ENCODE results near the gene TRANK1. TPM values are rescaled to one million over a fixed set of nuclear protein-coding genes. Genes with fewer than 3 reads are reported as not detected.
"Not testable (repeated sequence)": the region's sequence is repeated elsewhere in the genome, so short reads cannot be mapped to it uniquely, and the experiment has no call there.

TRANK1 gene
- total RNA-seq, 1 donor from 2014 or later, result 5.7 TPM

DNA sequence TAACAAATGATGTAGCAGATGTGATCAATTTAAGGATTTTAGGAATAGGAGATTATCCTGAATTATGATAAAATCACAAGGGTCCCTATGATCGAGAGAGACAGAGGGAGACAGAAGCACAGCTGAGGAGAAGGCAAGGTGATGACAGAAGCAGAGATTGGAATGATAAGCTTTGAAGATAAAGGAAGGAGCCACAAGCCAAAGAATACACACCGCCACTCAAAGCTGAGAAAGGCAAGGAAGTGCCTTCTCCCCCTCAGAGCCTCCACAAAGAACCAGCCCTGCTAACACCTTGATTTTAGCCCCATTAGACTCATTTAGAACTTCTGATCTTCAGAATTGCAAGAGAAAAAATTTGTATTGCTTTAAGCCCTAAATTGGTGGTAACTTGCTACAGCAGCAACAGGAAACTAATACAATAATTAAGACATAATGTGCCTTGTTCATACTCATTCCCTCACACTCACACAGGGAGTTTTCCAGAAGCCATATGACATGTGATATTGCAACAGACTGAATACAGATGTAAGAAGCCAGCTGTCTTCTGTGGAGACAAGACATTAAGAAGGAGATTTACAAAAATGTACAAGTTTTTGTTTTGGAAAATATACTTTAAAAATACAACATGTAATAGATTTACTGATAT, 38.2 kb downstream of the TRANK1 start:
- Histone ChIP-seq H3K4me3 (ENCODE audit: low read length in 3 of 3) (no peak overlapping the region), H3K9me3 (ENCODE audit: control insufficient read depth in 3 of 3, low read length in 3 of 3) (no peaks in the 10 kb centered on the region), H3K36me3 (ENCODE audit: control insufficient read depth in 3 of 3, insufficient read depth in 3 of 3, low read length in 3 of 3) (no peaks in the 10 kb centered on the region), H3K27me3 (ENCODE audit: control insufficient read depth in 3 of 3, insufficient read depth in 3 of 3, low read length in 3 of 3) (no peaks in the 10 kb centered on the region), H3K27ac (ENCODE audit: low read depth, low read length) (no peak overlapping the region), H3K9ac (ENCODE audit: low read depth in 1 of 3, low read length in 3 of 3) (no peak overlapping the region), H3K4me1 (ENCODE audit: control insufficient read depth in 3 of 3, insufficient read depth in 3 of 3, low read length in 3 of 3) (peaks cover 0 to 5% (median 0%) of the 10 kb centered on the region in 3 donors)

DNA sequence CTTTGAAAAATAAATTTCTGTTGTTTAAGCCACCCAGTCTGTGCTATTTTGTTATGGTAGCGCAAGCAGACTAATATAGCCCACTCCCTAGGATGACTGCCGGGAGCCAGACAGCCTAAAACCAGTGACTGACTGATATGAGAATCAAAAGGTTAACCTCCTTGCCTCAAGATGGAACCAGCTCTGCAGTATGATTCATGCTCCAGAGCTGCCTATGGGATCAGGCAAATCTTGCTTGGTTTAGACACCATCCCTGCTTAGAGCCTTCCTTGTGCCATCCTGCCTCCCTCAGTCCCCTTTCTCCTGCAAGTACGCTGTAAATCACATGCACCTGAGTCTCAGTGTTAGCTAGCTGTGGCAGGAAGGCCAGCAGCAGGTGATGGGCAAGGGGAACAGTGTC, 39.3 kb downstream of the TRANK1 start:
- Histone ChIP-seq H3K27ac (ENCODE audit: low read depth, low read length) (no peak overlapping the region), H3K4me1 (ENCODE audit: control insufficient read depth in 3 of 3, insufficient read depth in 3 of 3, low read length in 3 of 3) (peaks cover 0 to 5% (median 0%) of the 10 kb centered on the region in 3 donors), H3K4me3 (ENCODE audit: low read length in 3 of 3) (no peak overlapping the region), H3K9ac (ENCODE audit: low read depth in 1 of 3, low read length in 3 of 3) (no peak overlapping the region), H3K27me3 (ENCODE audit: control insufficient read depth in 3 of 3, insufficient read depth in 3 of 3, low read length in 3 of 3) (no peaks in the 10 kb centered on the region), H3K36me3 (ENCODE audit: control insufficient read depth in 3 of 3, insufficient read depth in 3 of 3, low read length in 3 of 3) (no peaks in the 10 kb centered on the region), H3K9me3 (ENCODE audit: control insufficient read depth in 3 of 3, low read length in 3 of 3) (no peaks in the 10 kb centered on the region)

DNA sequence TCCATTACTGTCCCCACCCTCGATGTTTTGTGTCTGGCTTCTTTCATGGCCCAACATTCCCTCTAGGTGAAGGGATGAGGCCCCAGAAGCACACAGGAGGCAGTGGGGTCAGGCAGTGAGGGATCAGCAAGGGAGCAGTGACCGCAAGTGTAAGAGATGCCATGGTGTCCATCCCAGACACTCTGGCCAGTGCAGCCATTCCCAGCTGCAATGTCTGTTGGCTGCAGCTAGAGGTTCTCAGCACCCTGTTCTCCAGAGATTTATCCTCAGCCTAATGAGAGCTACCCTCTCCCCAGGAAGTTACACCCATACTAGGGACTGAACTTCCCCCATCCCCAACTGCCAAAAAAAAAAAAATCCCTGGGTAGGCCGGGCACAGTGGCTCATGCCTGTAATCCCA, 40.2 kb downstream of the TRANK1 start:
- H3K9me3 ChIP-seq (ENCODE audit: control insufficient read depth in 3 of 3, low read length in 3 of 3), result no peaks in the 10 kb centered on the region
- no peak overlapping the region for H3K4me3 ChIP-seq (ENCODE audit: low read length in 3 of 3)
- no peaks in the 10 kb centered on the region for H3K27me3 ChIP-seq (ENCODE audit: control insufficient read depth in 3 of 3, insufficient read depth in 3 of 3, low read length in 3 of 3)
- H3K9ac ChIP-seq (ENCODE audit: low read depth in 1 of 3, low read length in 3 of 3), result no peak overlapping the region
- H3K36me3 ChIP-seq (ENCODE audit: control insufficient read depth in 3 of 3, insufficient read depth in 3 of 3, low read length in 3 of 3), result no peaks in the 10 kb centered on the region
- peaks cover 0 to 5% (median 0%) of the 10 kb centered on the region in 3 donors for H3K4me1 ChIP-seq (ENCODE audit: control insufficient read depth in 3 of 3, insufficient read depth in 3 of 3, low read length in 3 of 3)
- H3K27ac ChIP-seq (ENCODE audit: low read depth, low read length), result no peak overlapping the region

DNA sequence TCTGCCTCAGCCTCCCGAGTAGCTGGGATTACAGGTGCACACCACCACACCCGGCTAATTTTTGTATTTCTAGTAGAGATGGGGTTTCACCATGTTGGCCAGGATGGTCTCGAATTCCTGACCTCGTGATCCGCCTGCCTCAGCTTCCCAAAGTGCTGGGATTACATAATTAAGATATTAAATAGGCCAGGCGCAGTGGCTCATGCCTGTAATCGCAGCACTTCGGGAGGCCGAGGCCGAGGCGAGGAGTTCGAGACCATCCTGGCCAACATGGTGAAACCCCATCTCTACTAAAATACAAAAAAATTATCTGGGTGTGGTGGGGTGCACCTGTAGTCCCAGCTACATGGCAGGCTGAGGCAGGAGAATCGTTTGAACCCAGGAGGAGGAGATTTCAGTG, 40.8 kb downstream of the TRANK1 start:
- H3K36me3 ChIP-seq (ENCODE audit: control insufficient read depth in 3 of 3, insufficient read depth in 3 of 3, low read length in 3 of 3); H3K9ac ChIP-seq (ENCODE audit: low read depth in 1 of 3, low read length in 3 of 3); H3K27ac ChIP-seq (ENCODE audit: low read depth, low read length); H3K27me3 ChIP-seq (ENCODE audit: control insufficient read depth in 3 of 3, insufficient read depth in 3 of 3, low read length in 3 of 3); H3K9me3 ChIP-seq (ENCODE audit: control insufficient read depth in 3 of 3, low read length in 3 of 3); H3K4me3 ChIP-seq (ENCODE audit: low read length in 3 of 3); H3K4me1 ChIP-seq (ENCODE audit: control insufficient read depth in 3 of 3, insufficient read depth in 3 of 3, low read length in 3 of 3): not testable (repeated sequence)

DNA sequence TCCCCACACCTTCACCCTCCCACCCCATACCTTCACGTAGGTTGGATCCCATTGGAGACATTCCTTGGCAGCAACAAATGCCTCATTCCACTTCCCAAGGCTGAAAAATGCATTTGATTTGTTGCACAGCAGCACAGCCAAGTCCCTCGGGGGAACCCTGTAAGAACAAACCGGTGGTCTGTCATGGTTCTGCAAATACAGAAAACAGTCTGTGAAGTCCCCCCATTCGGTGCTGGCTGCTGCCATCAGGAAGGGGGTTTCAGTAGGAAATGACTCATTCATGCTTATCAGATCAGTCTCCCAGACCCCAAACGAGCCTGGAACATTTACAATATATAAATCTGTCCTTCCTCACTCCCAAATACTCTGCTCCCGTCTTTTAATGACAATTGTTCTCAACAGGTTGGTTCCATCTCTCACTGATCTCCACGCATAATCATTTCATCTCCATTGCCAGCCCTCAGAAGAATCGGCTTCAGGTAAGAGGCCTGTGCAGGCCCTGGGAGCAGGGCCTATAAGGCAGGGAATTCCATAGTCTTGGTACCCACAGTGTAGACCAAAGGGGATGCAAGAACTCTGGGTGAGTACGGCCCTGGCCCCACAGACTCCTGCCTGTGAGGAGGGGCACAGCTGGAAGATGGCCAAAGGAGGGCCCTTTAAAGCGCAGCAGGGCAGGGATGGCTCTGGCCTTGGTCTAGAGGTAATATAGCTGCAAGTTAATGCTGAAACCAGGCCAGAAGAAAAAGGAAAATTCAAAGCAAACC, 41.6 kb downstream of the TRANK1 start:
- Histone ChIP-seq H3K27ac (ENCODE audit: low read depth, low read length) (no peak overlapping the region), H3K9me3 (ENCODE audit: control insufficient read depth in 3 of 3, low read length in 3 of 3) (no peaks in the 10 kb centered on the region), H3K4me1 (ENCODE audit: control insufficient read depth in 3 of 3, insufficient read depth in 3 of 3, low read length in 3 of 3) (no peaks in the 10 kb centered on the region), H3K4me3 (ENCODE audit: low read length in 3 of 3) (no peak overlapping the region), H3K9ac (ENCODE audit: low read depth in 1 of 3, low read length in 3 of 3) (no peak overlapping the region), H3K27me3 (ENCODE audit: control insufficient read depth in 3 of 3, insufficient read depth in 3 of 3, low read length in 3 of 3) (no peaks in the 10 kb centered on the region), H3K36me3 (ENCODE audit: control insufficient read depth in 3 of 3, insufficient read depth in 3 of 3, low read length in 3 of 3) (no peaks in the 10 kb centered on the region)

DNA sequence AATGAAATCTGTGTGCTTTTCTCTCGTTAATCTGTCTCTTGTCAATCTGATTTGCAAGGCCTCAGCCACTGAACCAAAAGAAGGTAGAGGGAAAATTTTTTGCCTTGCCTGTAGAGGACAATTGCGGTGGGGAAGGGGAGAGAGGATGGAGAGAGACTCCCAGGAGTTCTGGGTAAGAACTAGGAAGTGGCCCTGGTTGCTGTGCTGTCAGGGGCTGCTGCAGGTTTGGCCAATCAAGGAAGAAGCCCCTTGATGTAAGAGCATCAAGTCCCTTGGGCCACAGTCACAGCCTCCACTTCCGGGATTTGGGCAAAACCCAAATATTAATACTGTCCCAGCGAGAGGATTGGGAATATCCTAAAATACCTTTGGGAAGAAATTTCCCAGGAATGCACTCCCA, 43.3 kb downstream of the TRANK1 start:
- Histone ChIP-seq H3K4me1 (ENCODE audit: control insufficient read depth in 3 of 3, insufficient read depth in 3 of 3, low read length in 3 of 3) (no peaks in the 10 kb centered on the region), H3K36me3 (ENCODE audit: control insufficient read depth in 3 of 3, insufficient read depth in 3 of 3, low read length in 3 of 3) (no peaks in the 10 kb centered on the region)

DNA sequence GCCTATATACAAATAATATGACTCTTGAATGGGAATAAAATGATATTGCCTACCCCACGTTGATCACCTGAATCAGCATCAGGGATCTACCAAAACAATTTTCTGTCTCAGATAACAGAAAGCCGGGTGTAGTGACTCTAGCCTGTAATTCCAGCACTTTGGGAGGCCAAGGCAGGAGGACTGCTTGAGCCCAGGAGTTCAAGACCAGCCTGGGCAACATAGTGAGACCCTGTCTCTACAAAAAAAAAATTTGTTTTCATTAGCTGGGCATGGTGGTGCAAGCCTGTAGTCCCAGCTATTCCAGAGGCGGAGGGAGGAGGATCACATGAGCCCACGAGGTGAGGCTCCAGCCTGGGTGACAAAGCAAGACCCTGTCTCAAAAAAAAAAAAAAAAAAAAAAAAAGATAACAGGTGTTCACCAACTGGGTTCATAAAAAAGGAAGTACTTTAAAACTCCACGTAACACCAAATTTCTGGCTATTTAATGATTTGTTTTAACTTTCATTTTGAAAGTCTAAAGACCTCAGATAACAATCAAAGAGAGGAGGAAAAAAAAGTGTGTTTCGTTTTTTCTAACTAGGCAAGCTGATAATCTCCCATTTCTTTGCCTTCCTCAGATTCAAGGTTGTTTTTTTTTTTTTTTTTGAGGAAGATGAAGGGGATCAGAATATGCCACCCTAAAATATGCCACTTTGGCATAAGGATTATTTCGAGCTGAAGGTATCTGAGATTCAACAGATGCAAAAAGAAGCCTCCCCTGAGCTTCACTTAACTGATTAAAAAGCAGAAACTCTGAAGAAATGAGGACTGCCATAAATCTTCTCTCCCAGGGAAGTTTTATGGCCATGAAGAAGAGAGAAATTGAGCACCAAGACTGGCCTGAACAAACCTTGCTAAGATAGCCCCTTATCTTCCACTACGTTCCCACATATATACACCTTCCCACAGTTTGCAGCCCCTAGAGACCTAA, 44.1 kb downstream of the TRANK1 start:
- peaks cover 0 to 3% (median 0%) of the 10 kb centered on the region in 3 donors for H3K36me3 ChIP-seq (ENCODE audit: control insufficient read depth in 3 of 3, insufficient read depth in 3 of 3, low read length in 3 of 3)
- H3K9ac ChIP-seq (ENCODE audit: low read depth in 1 of 3, low read length in 3 of 3), result no peak overlapping the region
- H3K27ac ChIP-seq (ENCODE audit: low read depth, low read length), result no peak overlapping the region
- H3K4me1 ChIP-seq (ENCODE audit: control insufficient read depth in 3 of 3, insufficient read depth in 3 of 3, low read length in 3 of 3), result no peaks in the 10 kb centered on the region
- no peak overlapping the region for H3K4me3 ChIP-seq (ENCODE audit: low read length in 3 of 3)
- H3K9me3 ChIP-seq (ENCODE audit: control insufficient read depth in 3 of 3, low read length in 3 of 3), result no peaks in the 10 kb centered on the region
- no peaks in the 10 kb centered on the region for H3K27me3 ChIP-seq (ENCODE audit: control insufficient read depth in 3 of 3, insufficient read depth in 3 of 3, low read length in 3 of 3)

More for the DNA sequence above, 43.3 kb downstream of the TRANK1 start:
- no peaks in the 10 kb centered on the region for H3K9me3 ChIP-seq (ENCODE audit: control insufficient read depth in 3 of 3, low read length in 3 of 3)
- H3K27me3 ChIP-seq (ENCODE audit: control insufficient read depth in 3 of 3, insufficient read depth in 3 of 3, low read length in 3 of 3), result no peaks in the 10 kb centered on the region
- H3K4me3 ChIP-seq (ENCODE audit: low read length in 3 of 3), result no peak overlapping the region
- H3K27ac ChIP-seq (ENCODE audit: low read depth, low read length), result no peak overlapping the region
- no peak overlapping the region for H3K9ac ChIP-seq (ENCODE audit: low read depth in 1 of 3, low read length in 3 of 3)

DNA sequence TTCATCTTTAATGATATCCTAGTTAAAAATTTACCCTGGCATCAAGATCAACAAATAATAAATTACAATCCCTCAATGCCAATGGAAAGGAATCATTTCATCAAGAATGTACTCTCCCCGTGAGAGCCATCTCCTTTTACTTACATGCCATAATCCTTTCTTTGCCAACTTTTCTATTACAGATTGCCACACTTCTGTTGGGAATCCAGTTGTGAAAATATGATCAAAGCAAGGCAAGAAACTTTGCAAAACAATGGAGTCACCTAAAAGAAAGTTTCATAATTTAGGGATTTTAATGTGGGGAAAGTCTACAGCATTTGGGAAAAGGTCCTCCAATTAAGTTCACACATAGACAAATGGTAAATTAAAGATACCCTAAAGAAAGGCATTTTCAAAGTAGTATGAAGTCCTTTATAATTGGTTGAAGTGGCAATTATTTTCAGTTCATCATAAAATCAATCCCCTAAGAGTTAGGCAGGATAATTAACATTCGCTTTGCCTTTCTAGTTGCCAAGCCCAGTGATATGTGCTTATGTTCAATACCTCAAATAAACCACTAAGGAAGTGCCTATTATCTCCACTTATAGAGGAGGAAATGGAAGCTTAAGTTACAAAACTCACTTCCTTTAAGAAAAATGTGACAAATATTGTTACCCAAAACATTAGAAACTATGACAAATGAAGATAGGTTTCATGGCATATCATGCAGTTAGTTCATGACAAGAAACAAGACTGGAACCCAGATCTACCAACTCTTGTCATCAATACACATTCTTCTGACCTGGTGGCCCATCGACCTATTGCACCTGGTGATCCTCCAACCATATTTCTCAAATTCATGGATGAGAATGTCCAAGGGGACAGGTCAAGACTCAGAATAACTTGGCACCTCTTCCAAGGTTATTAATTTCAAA, 49.1 kb downstream of the TRANK1 start:
- no peaks in the 10 kb centered on the region for H3K4me1 ChIP-seq (ENCODE audit: control insufficient read depth in 3 of 3, insufficient read depth in 3 of 3, low read length in 3 of 3)
- no peaks in the 10 kb centered on the region for H3K27me3 ChIP-seq (ENCODE audit: control insufficient read depth in 3 of 3, insufficient read depth in 3 of 3, low read length in 3 of 3)
- no peak overlapping the region for H3K27ac ChIP-seq (ENCODE audit: low read depth, low read length)
- no peak overlapping the region for H3K9ac ChIP-seq (ENCODE audit: low read depth in 1 of 3, low read length in 3 of 3)
- no peaks in the 10 kb centered on the region for H3K9me3 ChIP-seq (ENCODE audit: control insufficient read depth in 3 of 3, low read length in 3 of 3)
- H3K36me3 ChIP-seq (ENCODE audit: control insufficient read depth in 3 of 3, insufficient read depth in 3 of 3, low read length in 3 of 3), result peaks cover 0 to 3% (median 0%) of the 10 kb centered on the region in 3 donors
- no peak overlapping the region for H3K4me3 ChIP-seq (ENCODE audit: low read length in 3 of 3)

DNA sequence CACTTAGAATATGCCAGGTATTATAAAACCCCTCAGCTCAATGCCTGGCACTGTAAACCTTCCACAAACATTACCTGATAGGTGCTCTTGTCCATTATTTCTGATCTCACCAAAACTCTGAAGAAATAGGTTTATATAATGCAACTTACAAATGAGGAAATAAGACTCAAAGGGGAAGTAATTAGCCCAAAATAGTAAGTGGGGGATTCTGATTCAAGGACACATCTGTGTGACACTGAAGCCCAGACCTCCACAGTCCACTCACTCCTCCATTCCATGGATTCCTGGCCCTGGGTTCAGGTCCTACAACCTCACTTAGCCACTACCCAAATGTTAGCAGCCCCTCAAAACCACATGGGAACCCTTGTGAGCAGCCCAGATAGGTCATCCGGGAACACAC, 49.9 kb downstream of the TRANK1 start:
- H3K4me1 ChIP-seq (ENCODE audit: control insufficient read depth in 3 of 3, insufficient read depth in 3 of 3, low read length in 3 of 3), result no peaks in the 10 kb centered on the region
- H3K9me3 ChIP-seq (ENCODE audit: control insufficient read depth in 3 of 3, low read length in 3 of 3), result no peaks in the 10 kb centered on the region
- H3K9ac ChIP-seq (ENCODE audit: low read depth in 1 of 3, low read length in 3 of 3), result no peak overlapping the region
- no peak overlapping the region for H3K4me3 ChIP-seq (ENCODE audit: low read length in 3 of 3)
- H3K36me3 ChIP-seq (ENCODE audit: control insufficient read depth in 3 of 3, insufficient read depth in 3 of 3, low read length in 3 of 3), result peaks cover 0 to 5% (median 3%) of the 10 kb centered on the region in 3 donors
- H3K27ac ChIP-seq (ENCODE audit: low read depth, low read length), result no peak overlapping the region
- H3K27me3 ChIP-seq (ENCODE audit: control insufficient read depth in 3 of 3, insufficient read depth in 3 of 3, low read length in 3 of 3), result no peaks in the 10 kb centered on the region

Data from skeletal muscle tissue (tissue), 4 donors.